ENCODE data around the gene NAA16. TPM values are rescaled to one million over a fixed set of nuclear protein-coding genes. Genes with fewer than 3 reads are reported as not detected.

The NAA16 gene
- 1 to 10 TPM; 5.0 to 9.9 (median 7.6) TPM for total RNA-seq
- long read RNA-seq, result 0 reads

- H3K27me3 ChIP-seq, result no peaks in the 10 kb centered on the region
- peaks cover 0 to 17% (median 0%) of the 10 kb centered on the region in 4 donors for H3K4me1 ChIP-seq
- TF ChIP-seq CTCF (IDR thresholded peaks at IDR 0.05) (peak in 1 of 4 donors; percentile 13), POLR2A (IDR thresholded peaks at IDR 0.05) (peak; percentile 59)
- peak within 1 kb of the TSS; percentile 99 for H3K27ac ChIP-seq
- peak; percentile 86 to 94 (median 88) for ATAC-seq
- intact Hi-C loops (cut with DNase I), result no loop called here
- no peaks in the 10 kb centered on the region for H3K9me3 ChIP-seq
- WGBS (ENCODE audit: insufficient coverage, low coverage, low lambda C conversion rate, missing lambda C conversion rate), result 0% methylated on average over 3 of the region's 32 CpGs
- no peaks in the 10 kb centered on the region for H3K36me3 ChIP-seq
- H3K4me3 ChIP-seq, result peak within 1 kb of the TSS; percentile 96 to 99 (median 98)
- peak; percentile 91 to 92 (median 92) for DNase-seq
Observed at GRCh38 chr13:41310963-41311405, at the start of gene NAA16. Gene NAA16 (plus strand): TSS chr13:41311267. CDS start chr13:41311529, 262 bp downstream.

- DNase-seq, result peak; percentile 80 to 86 (median 85)
- H3K4me1 ChIP-seq, result peaks cover 0 to 16% (median 0%) of the 10 kb centered on the region in 4 donors
- H3K27ac ChIP-seq, result peak within 1 kb of the TSS; percentile 13 to 58 (median 52)
- no peaks in the 10 kb centered on the region for H3K27me3 ChIP-seq
- no peaks in the 10 kb centered on the region for H3K36me3 ChIP-seq
- intact Hi-C loops (cut with DNase I), result no loop called here
- H3K4me3 ChIP-seq, result peak within 1 kb of the TSS; percentile 48 to 69 (median 64)
- ATAC-seq, result peak; percentile 90 to 96 (median 95)
- 0% methylated on average over 32 of the region's 32 CpGs for WGBS (ENCODE audit: insufficient coverage, low coverage, low lambda C conversion rate, missing lambda C conversion rate)
- H3K9me3 ChIP-seq, result peaks cover 0 to 3% (median 0%) of the 10 kb centered on the region in 4 donors
- peak; percentile 28 for TF ChIP-seq POLR2A (IDR thresholded peaks at IDR 0.05)
- no peak for TF ChIP-seq CTCF (IDR thresholded peaks at IDR 0.05)
Observed at GRCh38 chr13:41263261-41263971, 47.7 kb upstream of the NAA16 start, which contains the start of gene MTRF1. Gene MTRF1 (minus strand): TSS chr13:41263576. CDS start chr13:41260907, 2,669 bp downstream.

- intact Hi-C loops (cut with DNase I), result no loop called here
- no peak overlapping the region for H3K27ac ChIP-seq
- ATAC-seq, result no peak
- peaks cover 0 to 9% (median 0%) of the 10 kb centered on the region in 4 donors for H3K4me1 ChIP-seq
- no peak for DNase-seq
- peaks cover 0 to 3% (median 0%) of the 10 kb centered on the region in 4 donors for H3K9me3 ChIP-seq
- H3K4me3 ChIP-seq, result no peak overlapping the region
- no peak for TF ChIP-seq POLR2A (IDR thresholded peaks at IDR 0.05)
- no peak for TF ChIP-seq CTCF (IDR thresholded peaks at IDR 0.05)
- H3K36me3 ChIP-seq, result no peaks in the 10 kb centered on the region
- no peaks in the 10 kb centered on the region for H3K27me3 ChIP-seq
Observed at GRCh38 chr13:41267106-41267505, 44.0 kb upstream of the NAA16 start.

- intact Hi-C loops (cut with DNase I), result no loop called here
- DNase-seq, result no peak
Observed at GRCh38 chr13:41268764-41269163, 42.3 kb upstream of the NAA16 start.

More at GRCh38 chr13:41268764-41269163, 42.3 kb upstream of the NAA16 start:
- Histone ChIP-seq H3K4me1 (no peaks in the 10 kb centered on the region), H3K27ac (no peak overlapping the region), H3K9me3 (peaks cover 0 to 3% (median 0%) of the 10 kb centered on the region in 4 donors), H3K4me3 (no peak overlapping the region), H3K36me3 (no peaks in the 10 kb centered on the region), H3K27me3 (no peaks in the 10 kb centered on the region)
- ATAC-seq, result no peak
- 0% methylated on average over 1 of the region's 1 CpG for WGBS (ENCODE audit: insufficient coverage, low coverage, low lambda C conversion rate, missing lambda C conversion rate)
- no peak for TF ChIP-seq POLR2A (IDR thresholded peaks at IDR 0.05)
- no peak for TF ChIP-seq CTCF (IDR thresholded peaks at IDR 0.05)
